Rectal smooth muscle tissue (tissue), 1 donor: ENCODE measurements around the gene CNOT1.
"Not testable (repeated sequence)": the region's sequence is repeated elsewhere in the genome, so short reads cannot be mapped to it uniquely, and the experiment has no call there.

Experiments
- H3K27ac ChIP-seq: one replicate; pipeline ENCODE4 v1.7.0; 2013; ENCODE audit warnings: low read depth, low read length, inconsistent platforms
- H3K27me3 ChIP-seq: one replicate; pipeline ENCODE4 v1.7.0; 2013; ENCODE audit warnings: low read length; ENCODE audit not compliant: control insufficient read depth, insufficient read depth
- H3K36me3 ChIP-seq: one replicate; pipeline ENCODE4 v1.7.0; 2013; ENCODE audit warnings: low read length; ENCODE audit not compliant: control insufficient read depth, insufficient read depth
- H3K4me1 ChIP-seq: one replicate; pipeline ENCODE4 v1.7.0; 2013; ENCODE audit warnings: low read length; ENCODE audit not compliant: control insufficient read depth, insufficient read depth
- H3K4me3 ChIP-seq: one replicate; pipeline ENCODE4 v1.7.0; 2013; ENCODE audit warnings: low read length
- H3K9ac ChIP-seq: one replicate; pipeline ENCODE4 v1.7.0; 2013; ENCODE audit warnings: low read length

Gene CNOT1

GRCh38 chr16:58588406-58588805, 41.2 kb downstream of the CNOT1 start:
- no peak overlapping the region for H3K27ac ChIP-seq
- H3K27me3 ChIP-seq = no peaks in the 10 kb centered on the region
- H3K36me3 ChIP-seq = peaks cover 19% of the 10 kb centered on the region
- no peak overlapping the region for H3K4me3 ChIP-seq
- H3K9ac ChIP-seq = no peak overlapping the region
- no peaks in the 10 kb centered on the region for H3K4me1 ChIP-seq

GRCh38 chr16:58586340-58587030, 43.1 kb downstream of the CNOT1 start:
- H3K36me3 ChIP-seq = peaks cover 17% of the 10 kb centered on the region

GRCh38 chr16:58584831-58585505, 44.7 kb downstream of the CNOT1 start:
- H3K27ac ChIP-seq = no peak overlapping the region
- peaks cover 18% of the 10 kb centered on the region for H3K36me3 ChIP-seq
- H3K4me1 ChIP-seq = no peaks in the 10 kb centered on the region
- H3K4me3 ChIP-seq = no peak overlapping the region
- H3K27me3 ChIP-seq = no peaks in the 10 kb centered on the region
- no peak overlapping the region for H3K9ac ChIP-seq

More at GRCh38 chr16:58586340-58587030, 43.1 kb downstream of the CNOT1 start:
- Histone ChIP-seq H3K4me1 (no peaks in the 10 kb centered on the region), H3K27me3 (no peaks in the 10 kb centered on the region), H3K27ac (no peak overlapping the region), H3K4me3 (no peak overlapping the region), H3K9ac (no peak overlapping the region)

- no peak overlapping the region for H3K9ac ChIP-seq
- H3K36me3 ChIP-seq = peaks cover 26% of the 10 kb centered on the region
- no peak overlapping the region for H3K27ac ChIP-seq
- H3K4me1 ChIP-seq = no peaks in the 10 kb centered on the region
- H3K27me3 ChIP-seq = no peaks in the 10 kb centered on the region
- no peak overlapping the region for H3K4me3 ChIP-seq
Measured at GRCh38 chr16:58582971-58583765, 46.5 kb downstream of the CNOT1 start.

- Histone ChIP-seq H3K27ac (no peak overlapping the region), H3K9ac (no peak overlapping the region), H3K36me3 (peaks cover 32% of the 10 kb centered on the region), H3K27me3 (no peaks in the 10 kb centered on the region), H3K4me1 (no peaks in the 10 kb centered on the region), H3K4me3 (no peak overlapping the region)
Measured at GRCh38 chr16:58582133-58582532, 47.5 kb downstream of the CNOT1 start.

- Histone ChIP-seq H3K27ac (no peak overlapping the region), H3K36me3 (peaks cover 37% of the 10 kb centered on the region)
Measured at GRCh38 chr16:58579587-58579986, 50.0 kb downstream of the CNOT1 start.

GRCh38 chr16:58578642-58579041, 51.0 kb downstream of the CNOT1 start:
- Histone ChIP-seq H3K27ac (no peak overlapping the region), H3K9ac (no peak overlapping the region), H3K4me3 (no peak overlapping the region), H3K36me3 (peaks cover 39% of the 10 kb centered on the region), H3K4me1 (no peaks in the 10 kb centered on the region), H3K27me3 (no peaks in the 10 kb centered on the region)

More at GRCh38 chr16:58579587-58579986, 50.0 kb downstream of the CNOT1 start:
- Histone ChIP-seq H3K4me1 (no peaks in the 10 kb centered on the region), H3K27me3 (no peaks in the 10 kb centered on the region), H3K4me3 (no peak overlapping the region), H3K9ac (no peak overlapping the region)

- peaks cover 36% of the 10 kb centered on the region for H3K36me3 ChIP-seq
Measured at GRCh38 chr16:58577141-58577540, 52.5 kb downstream of the CNOT1 start.

GRCh38 chr16:58574895-58575294, 54.7 kb downstream of the CNOT1 start:
- Histone ChIP-seq H3K4me1 (no peaks in the 10 kb centered on the region), H3K4me3 (no peak overlapping the region), H3K36me3 (peaks cover 39% of the 10 kb centered on the region), H3K9ac (no peak overlapping the region), H3K27ac (no peak overlapping the region), H3K27me3 (no peaks in the 10 kb centered on the region)

More at GRCh38 chr16:58577141-58577540, 52.5 kb downstream of the CNOT1 start:
- no peak overlapping the region for H3K27ac ChIP-seq
- no peaks in the 10 kb centered on the region for H3K27me3 ChIP-seq
- no peaks in the 10 kb centered on the region for H3K4me1 ChIP-seq
- no peak overlapping the region for H3K4me3 ChIP-seq
- no peak overlapping the region for H3K9ac ChIP-seq

GRCh38 chr16:58565697-58566096, 63.9 kb downstream of the CNOT1 start:
- H3K27me3 ChIP-seq, H3K9ac ChIP-seq, H3K4me3 ChIP-seq, H3K27ac ChIP-seq, H3K4me1 ChIP-seq, H3K36me3 ChIP-seq: not testable (repeated sequence)

- Histone ChIP-seq H3K9ac (no peak overlapping the region), H3K4me3 (no peak overlapping the region), H3K4me1 (no peaks in the 10 kb centered on the region), H3K27ac (no peak overlapping the region), H3K27me3 (no peaks in the 10 kb centered on the region), H3K36me3 (peaks cover 14% of the 10 kb centered on the region)
Measured at GRCh38 chr16:58563775-58564174, 65.9 kb downstream of the CNOT1 start.

GRCh38 chr16:58563235-58563634, 66.4 kb downstream of the CNOT1 start:
- H3K9ac ChIP-seq = no peak overlapping the region
- H3K4me3 ChIP-seq = no peak overlapping the region
- H3K4me1 ChIP-seq = no peaks in the 10 kb centered on the region
- H3K27me3 ChIP-seq = no peaks in the 10 kb centered on the region
- no peak overlapping the region for H3K27ac ChIP-seq
- H3K36me3 ChIP-seq = peaks cover 16% of the 10 kb centered on the region
